GM12873 (cell line): ENCODE measurements around the gene PPP2R5E.

Experiments
- TF ChIP-seq, protein P1 (sequence below): IDR thresholded peaks from 2 replicates; pipeline ENCODE4 v1.5.1; 2012; ENCODE audit warnings: low read depth, mild to moderate bottlenecking, moderate library complexity, low read length, control low read depth; ENCODE audit not compliant: insufficient read depth; ENCODE audit errors: missing control alignments

PPP2R5E gene

DNA sequence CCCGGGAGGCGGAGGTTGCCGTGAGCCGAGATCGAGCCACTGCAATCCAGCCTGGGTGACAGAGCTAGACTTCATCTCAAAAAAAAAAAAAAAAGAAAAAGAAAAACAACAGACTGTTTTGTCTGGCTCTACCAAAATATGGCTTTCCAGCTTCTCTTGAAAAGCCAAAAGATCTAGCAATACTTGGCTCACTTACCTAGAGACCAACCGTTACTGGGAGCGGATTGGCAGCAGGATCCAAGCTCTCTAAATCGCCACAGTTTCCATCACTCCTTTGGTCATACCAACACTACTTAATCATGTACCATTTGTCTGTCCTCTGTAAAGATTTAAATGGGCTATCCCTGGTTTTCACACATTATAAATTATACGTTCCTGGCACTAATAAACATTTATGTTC lies 136.8 kb downstream of the PPP2R5E start:
- TF ChIP-seq, protein P1, sequence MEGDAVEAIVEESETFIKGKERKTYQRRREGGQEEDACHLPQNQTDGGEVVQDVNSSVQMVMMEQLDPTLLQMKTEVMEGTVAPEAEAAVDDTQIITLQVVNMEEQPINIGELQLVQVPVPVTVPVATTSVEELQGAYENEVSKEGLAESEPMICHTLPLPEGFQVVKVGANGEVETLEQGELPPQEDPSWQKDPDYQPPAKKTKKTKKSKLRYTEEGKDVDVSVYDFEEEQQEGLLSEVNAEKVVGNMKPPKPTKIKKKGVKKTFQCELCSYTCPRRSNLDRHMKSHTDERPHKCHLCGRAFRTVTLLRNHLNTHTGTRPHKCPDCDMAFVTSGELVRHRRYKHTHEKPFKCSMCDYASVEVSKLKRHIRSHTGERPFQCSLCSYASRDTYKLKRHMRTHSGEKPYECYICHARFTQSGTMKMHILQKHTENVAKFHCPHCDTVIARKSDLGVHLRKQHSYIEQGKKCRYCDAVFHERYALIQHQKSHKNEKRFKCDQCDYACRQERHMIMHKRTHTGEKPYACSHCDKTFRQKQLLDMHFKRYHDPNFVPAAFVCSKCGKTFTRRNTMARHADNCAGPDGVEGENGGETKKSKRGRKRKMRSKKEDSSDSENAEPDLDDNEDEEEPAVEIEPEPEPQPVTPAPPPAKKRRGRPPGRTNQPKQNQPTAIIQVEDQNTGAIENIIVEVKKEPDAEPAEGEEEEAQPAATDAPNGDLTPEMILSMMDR = no peak

DNA sequence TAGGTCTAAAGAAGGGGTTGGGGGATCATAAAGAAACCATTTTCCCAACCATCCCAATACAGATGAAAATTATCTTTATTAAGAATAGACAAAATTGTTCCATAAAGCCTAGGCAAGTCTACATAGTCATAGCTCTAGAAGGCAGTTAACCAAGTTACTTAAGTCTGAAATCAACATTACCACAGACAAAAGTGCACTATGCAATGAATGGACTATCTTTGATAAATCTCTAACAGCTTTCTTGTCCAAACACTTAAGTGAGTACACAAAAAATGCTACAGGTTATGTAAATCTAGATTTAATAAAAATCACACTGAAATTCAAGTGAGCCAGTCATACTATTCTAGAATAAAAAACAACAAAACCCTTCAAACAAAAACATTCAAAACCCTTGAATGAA lies 137.5 kb downstream of the PPP2R5E start:
- TF ChIP-seq, protein P1 = no peak

- TF ChIP-seq, protein P1 = no peak
These were observed 138.3 kb downstream of the PPP2R5E start for GRCh38 chr14:63404906-63405305.

DNA sequence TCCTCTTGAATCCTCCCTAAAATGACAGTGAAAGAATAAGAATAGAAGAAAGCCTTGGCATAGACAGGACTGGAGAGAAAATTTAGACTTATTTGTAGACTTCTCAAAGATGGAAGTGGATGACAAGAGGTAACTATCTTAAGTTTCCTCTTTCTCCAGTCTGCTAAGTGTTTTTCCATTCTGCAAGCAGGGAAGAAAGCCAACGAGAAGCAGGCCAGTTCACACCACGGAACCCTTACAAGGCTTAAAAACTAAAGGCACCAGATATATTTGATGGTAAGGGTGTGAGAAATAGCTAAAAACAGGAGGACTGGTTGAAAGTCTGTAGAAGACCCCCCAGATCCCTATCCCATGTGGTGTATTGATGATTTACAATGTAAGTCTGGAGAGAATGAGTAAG lies 141.5 kb downstream of the PPP2R5E start:
- TF ChIP-seq, protein P1 = no peak

DNA sequence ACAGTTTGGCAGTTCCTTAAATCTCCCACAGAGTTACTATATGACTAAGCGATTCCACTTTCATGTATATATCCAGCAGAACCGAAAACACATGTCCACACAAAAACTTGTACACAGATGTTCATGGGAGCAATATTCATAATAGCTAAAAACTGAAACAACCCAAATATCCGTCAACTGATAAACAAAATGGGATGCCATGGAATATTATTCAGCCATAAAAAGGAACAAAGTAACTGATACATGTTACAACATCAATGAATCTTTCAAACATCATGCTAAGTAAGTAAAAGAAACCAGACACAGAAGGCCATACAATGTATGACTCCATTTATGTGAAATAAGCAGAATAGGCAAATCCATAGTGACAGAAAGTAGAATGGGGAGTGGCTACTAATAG lies 144.2 kb downstream of the PPP2R5E start:
- TF ChIP-seq, protein P1 = no peak

- TF ChIP-seq, protein P1 = no peak
These were observed 148.3 kb downstream of the PPP2R5E start for GRCh38 chr14:63394841-63395240.

- TF ChIP-seq, protein P1 = no peak
These were observed 148.7 kb downstream of the PPP2R5E start for GRCh38 chr14:63394432-63394831.
